Erythroblast (primary cell): ENCODE measurements around the gene MORN3.
"Not testable (repeated sequence)": the region's sequence is repeated elsewhere in the genome, so short reads cannot be mapped to it uniquely, and the experiment has no call there.

Experiments used
- DNase-seq, 2 experiments: peaks; one replicate each; lab custom pipeline; 2025; lab: John Stamatoyannopoulos, UW
- GATA1 ChIP-seq: IDR thresholded peaks from 2 replicates; pipeline ENCODE4 v1.6.1; 2011; ENCODE audit warnings: low read depth, mild to moderate bottlenecking, control low read depth, low read length, moderate library complexity
- POLR2A ChIP-seq: IDR thresholded peaks from 2 replicates; pipeline ENCODE4 v1.6.1; 2011; ENCODE audit warnings: mild to moderate bottlenecking, low read length

The MORN3 gene

DNA sequence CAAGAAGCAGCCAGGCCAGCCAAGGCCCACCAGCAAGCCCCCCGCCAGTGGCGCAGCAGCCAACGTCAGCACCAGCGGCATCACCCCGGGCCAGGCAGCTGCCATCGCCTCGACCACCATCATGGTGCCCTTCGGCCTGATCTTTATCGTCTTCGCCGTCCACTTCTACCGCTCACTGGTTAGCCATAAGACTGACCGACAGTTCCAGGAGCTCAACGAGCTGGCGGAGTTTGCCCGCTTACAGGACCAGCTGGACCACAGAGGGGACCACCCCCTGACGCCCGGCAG lies 28.2 kb downstream of the MORN3 start:
- DNase-seq, result no peak
- TF ChIP-seq GATA1 (no peak), POLR2A (no peak)

DNA sequence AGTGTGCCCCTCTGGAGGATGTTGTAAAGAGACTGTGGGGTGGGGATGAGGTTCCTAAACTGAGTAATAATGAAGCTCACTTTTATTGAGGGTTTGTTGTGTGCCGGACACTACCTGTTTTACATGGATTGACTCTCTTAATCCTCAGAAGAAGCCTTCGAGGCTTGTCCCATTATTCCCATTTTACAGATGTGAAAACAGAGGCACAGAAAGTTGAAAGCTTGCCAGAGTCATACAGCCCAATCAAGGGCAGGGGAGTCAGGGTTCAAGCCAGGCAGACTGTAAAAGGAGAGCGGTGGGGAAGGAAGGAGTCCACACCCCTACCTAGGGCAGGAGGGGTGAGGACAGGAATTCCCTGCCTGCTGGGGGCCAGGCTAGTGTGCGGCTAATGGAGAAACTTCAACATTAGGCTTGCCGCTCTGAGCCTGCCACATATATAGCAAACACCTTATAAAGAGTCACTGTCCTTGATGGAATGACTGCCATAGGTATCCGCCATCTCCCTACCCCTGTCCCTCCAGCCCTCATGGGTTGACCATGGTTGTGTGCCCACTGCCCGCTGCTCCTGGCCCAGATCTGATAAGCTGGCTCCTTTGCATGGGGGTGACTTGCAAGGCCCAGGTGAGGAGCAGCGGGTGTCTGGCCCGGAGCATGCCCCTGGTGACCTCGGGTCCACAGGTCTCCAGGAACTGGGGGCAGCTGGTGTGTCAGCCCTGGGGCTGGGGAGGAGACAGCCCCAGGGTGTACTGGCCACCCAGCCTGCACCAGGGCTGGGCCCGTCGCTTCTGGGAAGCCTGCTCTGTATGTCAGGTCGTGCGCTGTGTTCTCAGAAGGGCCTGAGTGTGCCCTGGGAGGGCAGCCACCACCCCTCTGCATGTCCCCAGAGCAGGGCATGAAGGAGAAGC lies 30.9 kb downstream of the MORN3 start:
- no peak for TF ChIP-seq POLR2A
- no peak for TF ChIP-seq GATA1
- DNase-seq, result no peak

DNA sequence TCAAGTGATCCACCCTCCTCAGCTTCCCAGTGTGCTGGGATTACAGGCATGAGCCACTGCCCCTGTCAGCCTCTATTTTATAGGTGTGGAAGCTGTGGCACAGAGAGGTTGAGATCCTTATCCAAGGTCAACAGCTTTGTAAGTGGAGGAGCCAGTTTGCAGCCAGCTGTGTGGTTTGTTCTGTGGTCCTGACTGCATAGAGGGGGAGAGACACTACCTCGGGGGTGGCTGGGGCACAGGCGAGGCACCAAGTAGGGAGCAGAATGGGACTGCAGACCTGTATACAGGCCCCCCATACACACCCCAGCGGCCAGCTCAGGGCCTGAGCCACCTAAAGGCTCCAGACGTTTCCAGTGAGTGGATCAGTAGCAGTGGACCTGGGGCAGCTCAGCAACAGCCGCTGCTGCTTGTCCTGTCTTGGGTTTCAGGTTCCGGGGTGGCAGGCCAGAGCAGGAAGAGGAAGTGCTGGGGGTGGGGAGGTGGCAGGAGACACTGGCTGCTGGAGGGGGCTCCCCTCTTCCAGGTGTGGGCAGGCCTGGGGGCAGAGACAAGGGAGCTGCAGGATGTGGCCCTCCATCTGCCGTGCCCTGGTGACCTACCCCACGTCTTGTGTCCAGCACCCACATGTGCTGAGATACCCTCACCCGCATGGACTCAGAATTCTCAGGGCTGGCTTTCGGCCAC lies 32.1 kb downstream of the MORN3 start:
- TF ChIP-seq POLR2A (no peak), GATA1 (no peak)
- DNase-seq, result no peak

GRCh38 chr12:121634836-121635235 lies 34.6 kb downstream of the MORN3 start:
- no peak for DNase-seq
- TF ChIP-seq GATA1 (no peak), POLR2A (no peak)

GRCh38 chr12:121633833-121634196 lies 35.6 kb downstream of the MORN3 start:
- DNase-seq, result not testable (repeated sequence)

GRCh38 chr12:121632069-121632970 lies 37.1 kb downstream of the MORN3 start:
- TF ChIP-seq GATA1 (no peak), POLR2A (no peak)
- no peak for DNase-seq

DNA sequence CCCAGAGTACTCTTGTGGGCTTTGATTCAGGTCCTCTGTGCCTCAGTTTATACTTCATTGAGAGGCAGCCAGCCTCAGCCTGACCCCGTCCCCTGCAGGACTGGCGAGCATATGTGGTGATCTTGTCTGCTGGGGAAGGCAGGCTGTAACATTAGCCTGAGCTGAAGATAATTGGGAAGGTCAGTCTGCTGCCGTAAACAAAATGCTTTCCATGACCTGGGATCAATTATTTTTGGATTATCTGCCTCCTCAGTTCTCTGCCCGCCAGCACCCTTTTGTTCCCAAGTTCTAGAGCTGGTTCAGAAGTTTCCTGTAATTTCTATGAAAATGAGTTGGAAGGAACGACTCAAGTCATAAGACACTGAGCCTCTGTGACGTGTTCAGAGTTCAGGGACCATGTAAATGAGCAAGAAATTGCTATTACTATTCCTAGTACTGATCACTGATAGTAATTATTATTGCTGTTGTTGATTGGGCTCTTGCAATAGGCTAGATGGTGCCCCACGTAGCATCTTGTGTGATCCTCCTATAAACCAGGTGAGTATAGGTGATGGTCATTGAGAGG lies 38.6 kb downstream of the MORN3 start:
- TF ChIP-seq GATA1 (no peak), POLR2A (no peak)
- DNase-seq, result no peak

DNA sequence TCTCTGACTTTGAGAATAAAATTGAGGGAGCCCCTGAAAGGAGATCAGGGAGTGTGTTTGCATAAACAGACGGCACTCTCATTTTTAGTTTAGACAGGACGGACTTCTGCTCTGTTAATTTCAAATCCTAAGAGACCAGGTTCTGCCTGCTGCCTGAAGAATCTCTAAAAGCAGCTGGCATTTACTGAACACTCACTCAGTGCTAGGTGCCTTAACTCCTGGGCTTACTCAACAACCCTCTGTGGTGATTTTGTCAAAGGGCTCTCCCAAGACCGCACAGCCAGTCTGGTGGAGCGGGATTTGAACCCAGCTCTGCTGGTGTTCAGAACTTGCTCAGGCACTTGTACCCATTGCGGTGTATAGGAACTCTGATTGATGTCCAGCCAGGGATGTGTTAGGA lies 40.9 kb downstream of the MORN3 start:
- DNase-seq, result no peak
- no peak for TF ChIP-seq POLR2A
- no peak for TF ChIP-seq GATA1

GRCh38 chr12:121628037-121628436 lies 41.4 kb downstream of the MORN3 start:
- peak; percentile 44 to 47 for DNase-seq
- TF ChIP-seq GATA1 (no peak), POLR2A (no peak)

- TF ChIP-seq POLR2A (peak; percentile 53), GATA1 (no peak)
- peak; percentile 73 to 77 for DNase-seq
These were observed 42.4 kb downstream of the MORN3 start for GRCh38 chr12:121626853-121627640.

DNA sequence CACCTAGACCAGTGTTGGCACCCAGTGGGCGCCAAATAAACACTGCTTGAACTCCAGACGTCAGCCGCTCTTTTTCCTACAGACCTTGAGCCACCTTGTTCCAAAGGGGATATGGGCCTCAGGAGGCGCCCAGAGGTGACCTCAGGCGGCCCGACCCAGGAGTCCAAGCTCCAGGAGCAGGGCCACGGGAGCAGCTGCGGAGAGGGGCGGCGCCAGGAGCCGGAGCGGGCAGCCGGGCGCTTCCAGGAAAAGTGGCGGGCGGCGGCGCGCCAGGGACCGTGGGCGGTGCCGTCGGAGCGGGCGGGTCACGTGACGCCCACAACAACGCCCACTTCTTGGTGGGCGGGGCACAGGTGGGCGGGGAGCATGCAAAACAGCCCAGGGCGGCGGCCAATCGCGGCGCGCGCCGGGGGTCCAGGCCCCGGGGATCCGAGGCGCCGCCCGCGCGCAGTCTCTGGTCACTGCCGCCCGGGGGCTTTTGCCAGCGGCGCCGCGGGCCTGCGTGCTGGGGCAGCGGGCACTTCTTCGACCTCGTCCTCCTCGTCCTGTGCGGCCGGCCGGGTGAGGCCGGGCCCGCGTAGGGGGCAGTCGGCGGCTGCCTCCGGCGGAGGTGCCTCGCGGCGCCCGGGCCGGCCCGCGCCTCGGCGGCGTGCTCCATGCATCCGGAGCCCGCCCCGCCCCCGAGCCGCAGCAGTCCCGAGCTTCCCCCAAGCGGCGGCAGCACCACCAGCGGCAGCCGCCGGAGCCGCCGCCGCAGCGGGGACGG lies 43.2 kb downstream of the MORN3 start, which contains the start of gene ORAI1:
Gene ORAI1 (plus strand): TSS at position 444 of the 766 bp plus-strand sequence.
- TF ChIP-seq GATA1 (no peak), POLR2A (peak; percentile 76)
- peak; percentile 96 to 98 for DNase-seq

GRCh38 chr12:121620333-121620891 lies 49.0 kb downstream of the MORN3 start:
- no peak for DNase-seq
- no peak for TF ChIP-seq POLR2A
